NCI-H2227 treated with DMSO at 0.1 percent for 48 hours (cell line): ENCODE data around the gene C3.
"Not testable (repeated sequence)": the region's sequence is repeated elsewhere in the genome, so short reads cannot be mapped to it uniquely, and the experiment has no call there.

ENCODE experiments used
- DNase-seq: peaks from one replicate; lab custom pipeline; 2025; lab: John Stamatoyannopoulos, UW

The C3 gene

GRCh38 chr19:6712692-6713670 lies 7.5 kb downstream of the C3 start:
- no peak for DNase-seq

- DNase-seq = no peak
Observed at GRCh38 chr19:6712231-6712630, 8.2 kb downstream of the C3 start.

GRCh38 chr19:6711605-6712004 lies 8.8 kb downstream of the C3 start:
- DNase-seq = no peak

GRCh38 chr19:6711078-6711361 lies 9.4 kb downstream of the C3 start:
- no peak for DNase-seq

GRCh38 chr19:6710273-6711077 lies 10.0 kb downstream of the C3 start:
- DNase-seq = no peak

GRCh38 chr19:6709549-6709948 lies 10.9 kb downstream of the C3 start:
- no peak for DNase-seq

GRCh38 chr19:6708913-6709312 lies 11.5 kb downstream of the C3 start:
- DNase-seq = not testable (repeated sequence)

DNA sequence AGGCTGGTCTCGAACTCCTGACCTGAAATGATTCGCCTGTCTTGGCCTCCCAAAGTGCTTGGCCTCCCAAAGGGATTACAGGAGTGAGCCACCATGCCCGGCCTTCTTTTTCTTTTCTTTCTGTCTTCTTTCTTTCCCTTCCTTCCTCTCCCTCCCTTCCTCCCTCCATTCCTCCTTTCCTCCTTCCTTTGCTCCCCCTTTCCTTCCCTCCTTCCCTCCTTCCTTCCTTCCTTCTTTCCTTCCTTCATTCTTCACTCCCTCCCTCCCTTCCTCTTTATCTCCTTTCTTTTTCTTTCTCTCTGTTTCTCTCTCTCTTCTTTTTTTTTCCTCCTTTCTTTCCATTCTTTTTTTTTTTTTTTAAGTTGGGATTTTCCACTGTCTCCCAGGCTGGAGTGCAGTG lies 12.1 kb downstream of the C3 start:
- no peak for DNase-seq

DNA sequence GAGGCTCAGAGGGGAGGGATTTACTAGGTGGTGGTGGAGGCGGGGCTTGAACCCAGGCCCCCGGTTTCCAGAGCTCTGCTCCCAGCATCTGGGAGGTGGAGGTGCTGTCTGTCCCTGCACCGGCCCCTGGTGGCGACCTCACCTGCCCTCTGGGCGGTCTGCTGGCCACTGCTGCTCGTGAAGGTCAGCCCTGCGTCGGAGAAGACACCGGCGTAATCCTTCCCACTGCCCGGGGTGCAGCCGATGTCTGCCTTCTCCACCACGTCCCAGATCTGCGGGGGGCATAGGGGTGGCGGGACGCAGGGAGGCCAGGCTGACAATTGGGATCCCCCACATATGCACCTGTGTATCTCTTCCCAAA lies 12.8 kb downstream of the C3 start:
- no peak for DNase-seq

DNA sequence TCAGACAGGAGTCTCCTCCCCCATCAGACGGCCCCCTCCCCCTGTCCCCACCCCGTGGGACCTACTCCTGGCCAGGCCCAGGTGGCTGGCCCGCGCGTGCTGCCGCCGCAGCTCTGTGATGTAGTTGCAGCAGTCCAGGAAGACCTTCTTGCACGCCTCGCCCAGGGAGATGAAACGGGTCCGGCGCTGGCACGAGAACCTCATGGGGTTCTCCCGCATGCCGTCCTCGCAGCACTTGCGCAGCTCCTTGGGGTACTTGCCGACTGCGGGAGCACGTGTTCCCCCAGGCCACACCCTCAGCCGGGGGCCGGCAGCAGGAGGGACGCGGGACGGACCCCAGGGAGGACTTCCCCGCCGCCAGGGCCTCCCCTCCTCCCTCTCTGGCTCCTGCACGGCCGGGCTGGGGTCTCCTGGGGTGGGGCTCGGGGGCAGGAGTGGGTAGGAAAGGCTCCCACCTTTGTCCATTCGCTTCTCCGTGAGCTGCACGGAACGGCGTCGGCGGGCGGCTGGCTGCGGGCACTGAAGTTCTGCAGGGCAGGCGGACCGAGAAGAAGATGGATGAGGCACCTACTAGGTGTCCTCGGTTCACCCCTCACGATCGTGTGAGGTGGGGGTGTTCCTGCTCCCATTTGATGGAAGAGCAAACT lies 13.3 kb downstream of the C3 start:
- no peak for DNase-seq

DNA sequence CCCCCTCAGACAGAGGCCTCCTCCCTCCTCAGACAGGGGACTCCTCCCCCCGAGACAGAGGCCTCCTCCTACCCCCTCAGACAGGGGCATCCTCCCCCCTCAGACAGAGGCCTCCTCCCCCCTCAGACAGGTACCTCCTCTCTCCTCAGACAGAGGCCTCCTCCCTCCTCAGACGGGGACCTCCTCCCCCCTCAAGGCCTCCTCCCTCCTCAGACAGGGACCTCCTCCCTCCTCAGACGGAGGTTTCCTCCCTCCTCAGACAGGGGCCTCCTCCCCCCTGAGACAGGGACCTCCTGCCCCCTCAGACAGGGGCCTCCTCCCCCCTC lies 13.9 kb downstream of the C3 start:
- no peak for DNase-seq

GRCh38 chr19:6705931-6706632 lies 14.4 kb downstream of the C3 start:
- DNase-seq = no peak

DNA sequence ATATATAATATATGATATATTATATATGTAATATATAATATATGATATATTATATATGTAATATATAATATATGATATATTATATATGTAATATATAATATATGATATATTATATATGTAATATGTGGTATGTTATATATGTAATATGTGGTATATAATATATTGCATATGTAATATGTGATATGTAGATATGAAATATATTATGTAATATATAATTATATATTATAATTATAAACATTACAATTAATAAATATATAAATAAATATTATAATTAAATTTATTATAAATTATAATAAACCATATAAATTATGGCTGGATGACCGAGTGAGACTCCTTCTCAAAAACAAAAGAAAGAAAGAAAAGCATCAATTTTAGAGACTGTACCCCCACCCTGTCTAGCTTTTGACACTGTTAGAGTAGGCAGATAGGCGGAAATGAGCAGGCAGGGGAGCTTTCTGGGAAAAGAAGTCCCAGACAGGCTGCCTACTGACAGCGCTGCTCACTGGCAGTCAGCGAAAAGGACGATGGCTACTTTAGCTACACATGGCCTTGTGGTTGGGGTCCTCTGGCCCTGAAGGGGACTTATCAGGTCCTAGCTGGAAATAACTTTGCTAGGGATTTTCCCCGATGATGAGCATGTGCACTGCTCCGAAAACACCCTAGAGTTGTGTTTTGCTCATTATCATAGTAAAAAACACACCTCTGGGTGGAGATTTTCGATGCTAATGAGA lies 19.7 kb downstream of the C3 start:
- DNase-seq = no peak

DNA sequence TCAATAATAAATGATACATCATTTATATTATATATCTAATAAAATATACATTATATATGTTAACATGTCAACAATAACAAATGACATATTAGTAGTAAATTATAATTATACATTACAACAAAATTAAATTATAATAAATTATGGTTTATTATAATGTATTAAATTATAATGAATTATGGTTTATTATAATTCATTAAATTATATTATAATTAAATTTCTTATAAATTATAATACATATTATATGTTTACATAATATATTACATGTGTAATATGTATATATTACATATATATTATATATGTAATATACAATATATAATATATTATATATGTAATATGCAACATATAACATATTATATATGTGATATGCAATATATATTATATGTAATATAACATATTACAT lies 20.5 kb downstream of the C3 start:
- no peak for DNase-seq

GRCh38 chr19:6697291-6697690 lies 23.2 kb downstream of the C3 start:
- no peak for DNase-seq

DNA sequence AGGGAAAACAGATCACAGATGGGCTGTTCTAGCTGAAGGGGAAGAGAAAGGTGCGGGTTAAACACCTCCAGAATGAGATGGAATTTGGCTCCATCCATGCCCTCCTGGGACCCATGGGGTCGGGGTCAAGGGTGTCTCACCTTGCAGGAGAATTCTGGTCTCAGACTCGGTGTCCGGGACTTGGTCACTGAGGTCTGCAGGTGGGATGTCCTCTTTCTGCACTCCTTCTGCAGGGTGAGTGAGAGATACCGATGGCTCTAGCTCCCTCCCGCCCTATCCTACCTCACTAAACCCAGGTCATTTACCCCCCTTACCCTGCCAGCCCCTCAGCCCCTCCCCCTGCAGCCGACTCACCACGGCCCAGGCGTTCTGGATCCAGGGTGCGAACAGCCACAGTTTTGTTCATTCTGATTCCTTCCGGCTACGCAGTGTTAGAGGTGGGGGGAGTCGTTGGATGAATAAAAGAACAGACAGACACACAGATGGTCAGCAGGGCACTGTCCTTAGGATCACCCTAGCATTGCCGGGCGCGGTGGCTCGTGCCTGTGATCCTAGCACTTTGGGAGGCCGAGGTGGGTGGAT lies 24.1 kb downstream of the C3 start:
- DNase-seq = no peak

GRCh38 chr19:6694147-6694815 lies 26.2 kb downstream of the C3 start:
- DNase-seq = no peak

DNA sequence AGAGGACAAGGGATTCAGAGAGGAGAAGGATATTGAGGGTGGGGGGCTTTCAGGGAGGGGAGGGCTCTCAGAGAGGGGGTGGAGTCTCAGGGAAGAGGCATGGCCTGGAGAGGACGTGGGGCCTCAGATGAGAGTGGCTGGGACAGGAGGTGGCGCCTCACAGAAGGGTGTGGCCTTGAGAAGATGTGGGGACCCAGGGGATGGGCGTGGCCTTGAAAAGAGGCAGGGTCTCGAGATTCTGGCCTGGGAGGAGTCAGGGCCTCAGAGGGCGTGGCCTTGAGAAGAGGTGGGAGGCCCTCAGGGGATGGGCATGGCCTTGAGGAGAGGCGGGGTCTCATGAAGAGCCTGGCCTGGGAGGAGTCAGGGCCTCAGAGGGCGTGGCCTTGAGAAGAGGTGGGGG lies 26.8 kb downstream of the C3 start:
- DNase-seq = no peak

GRCh38 chr19:6693056-6693471 lies 27.4 kb downstream of the C3 start:
- DNase-seq = no peak

DNA sequence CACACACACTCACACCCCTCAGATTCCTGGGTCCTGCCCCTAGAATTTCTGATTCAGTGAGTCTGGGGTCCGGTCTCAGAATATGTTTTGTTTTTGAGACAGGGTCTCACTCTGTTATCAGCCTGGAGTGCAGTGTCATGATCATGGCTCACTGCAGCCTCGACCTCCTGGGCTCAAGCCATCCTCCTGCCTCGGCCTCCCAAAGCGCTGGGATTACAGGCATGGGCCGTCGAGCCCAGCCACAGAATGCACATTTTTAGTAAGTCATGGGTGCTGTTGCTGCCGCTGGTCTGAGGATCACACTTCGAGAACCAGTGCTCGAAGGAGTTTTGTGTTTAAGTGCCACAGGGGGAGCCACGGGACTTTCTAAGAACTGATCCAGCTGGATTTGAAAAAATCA lies 28.4 kb downstream of the C3 start:
- no peak for DNase-seq

DNA sequence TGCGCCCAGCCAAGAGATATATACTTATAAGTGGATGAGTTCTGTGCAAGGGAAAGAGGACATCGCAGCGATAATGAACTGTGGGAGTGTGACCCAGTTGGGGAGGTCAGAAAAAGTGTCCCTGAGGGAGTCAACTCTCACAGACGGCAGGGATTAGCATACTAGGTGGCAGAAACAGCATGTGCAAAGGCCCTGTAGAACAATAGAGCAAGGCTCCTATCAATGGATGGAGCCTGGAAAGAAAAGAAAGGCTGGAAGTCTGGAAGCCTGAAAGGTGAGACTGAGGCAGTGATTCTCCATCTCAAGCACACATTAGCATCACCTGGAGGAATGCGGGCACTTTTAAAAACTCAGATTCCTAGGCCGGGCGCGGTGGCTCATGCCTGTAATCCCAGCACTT lies 29.1 kb downstream of the C3 start:
- DNase-seq = no peak
